Myocyte (in vitro differentiated cells): ENCODE data around the gene ZNF337. TPM values are rescaled to one million over a fixed set of nuclear protein-coding genes. Genes with fewer than 3 reads are reported as not detected.
A peak's percentile ranks its signal among the peaks of the same experiment; 100 is the strongest.
"Not testable (repeated sequence)": the region's sequence is repeated elsewhere in the genome, so short reads cannot be mapped to it uniquely, and the experiment has no call there.

Experiments
- DNase-seq: peaks from one replicate; pipeline ENCODE4 v3.0.0-alpha.2; 2012; ENCODE audit warnings: low read depth
- total RNA-seq: library from RNA; depleted of rRNA; stranded (reverse); fragments of >200 nt; gene quantifications from 2 replicates; pipeline ENCODE4 v1.2.3, GENCODE V29; 2014

The ZNF337 gene
- total RNA-seq, 1 donor from 2014 or later, result 15.7 TPM

GRCh38 chr20:25630615-25631014, 66.0 kb downstream of the ZNF337 start:
- DNase-seq, result not testable (repeated sequence)

- peak; percentile 75 for DNase-seq
Measured at GRCh38 chr20:25629816-25630499, 66.7 kb downstream of the ZNF337 start.

GRCh38 chr20:25626779-25627178, 69.9 kb downstream of the ZNF337 start:
- DNase-seq, result no peak

GRCh38 chr20:25624500-25624939, 72.1 kb downstream of the ZNF337 start:
- DNase-seq, result no peak

Other genes starting within 250 kb of the ZNF337 start
- gene NINL, start 111.3 kb downstream of the ZNF337 start, total RNA-seq, result 4.7 and 6.3 TPM in 2 replicates
- 7.0 and 9.9 TPM in 2 replicates for gene NANP, start 72.8 kb downstream of the ZNF337 start, total RNA-seq